Left cardiac atrium (tissue), 4 donors: ENCODE results near the gene TM4SF20. TPM values are rescaled to one million over a fixed set of nuclear protein-coding genes. Genes with fewer than 3 reads are reported as not detected.
A peak's percentile ranks its signal among the peaks of the same experiment; 100 is the strongest.
"Not testable (repeated sequence)": the region's sequence is repeated elsewhere in the genome, so short reads cannot be mapped to it uniquely, and the experiment has no call there.

Experiments used
- ATAC-seq, 2 donors: fragments of 200-7000 bp; cut with Tn5 transposase; one replicate each; pipeline ENCODE4 v1.9.1; 2020; ENCODE audit warnings: mild to moderate bottlenecking in 2 of 2, moderate library complexity in 2 of 2
- DNase-seq: peaks from one replicate; pipeline ENCODE4 v3.0.0-alpha.2; 2020
- intact Hi-C, 2 donors: fragments of 100-400 bp; cut with DNase I; formaldehyde crosslinking; loops; one replicate each; pipeline versions ENCODE4 v1.14.1 to v1.15.1; 2022 to 2023
- total RNA-seq, 2 donors: library from RNA; stranded (reverse); fragmentation: NEBNext Ultra II Directional; extraction: Animal tissue kit (Norgen Biotek cat#: 25700); gene quantifications; one replicate each; pipeline ENCODE4 v1.2.1, GENCODE V29; 2021
- donor health status: DM: no; HTN: yes; CAD: no.
- donor health status: DM: no; HTN: yes; CAD: no; lungs with severe emphysema.
- donor health status: DM: yes; HTN: yes; CAD: no.
- donor health status: Dilated cardiomyopathy.

Gene TM4SF20
- total RNA-seq, 2 donors from 2014 or later: not detected

DNA sequence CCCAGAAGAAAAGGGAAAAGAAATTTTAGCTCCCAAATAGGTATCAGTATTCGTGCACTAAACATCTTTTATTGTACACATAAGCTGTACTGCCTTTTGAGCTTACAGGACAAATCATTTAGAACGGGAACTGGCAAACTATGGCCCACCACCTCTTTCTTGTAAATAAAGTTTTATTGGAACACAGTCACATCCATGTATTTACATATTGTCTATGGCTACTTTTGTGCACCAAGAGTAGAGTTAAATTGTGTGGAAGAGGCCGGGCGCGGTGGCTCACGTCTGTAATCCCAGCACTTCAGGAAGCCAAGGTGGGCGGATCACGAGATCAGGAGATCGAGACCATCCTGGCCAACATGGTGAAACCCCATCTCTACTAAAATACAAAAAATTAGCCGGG, 5.7 kb downstream of the TM4SF20 start:
- intact Hi-C loops: no loop called here
- no peak for ATAC-seq
- DNase-seq: no peak

DNA sequence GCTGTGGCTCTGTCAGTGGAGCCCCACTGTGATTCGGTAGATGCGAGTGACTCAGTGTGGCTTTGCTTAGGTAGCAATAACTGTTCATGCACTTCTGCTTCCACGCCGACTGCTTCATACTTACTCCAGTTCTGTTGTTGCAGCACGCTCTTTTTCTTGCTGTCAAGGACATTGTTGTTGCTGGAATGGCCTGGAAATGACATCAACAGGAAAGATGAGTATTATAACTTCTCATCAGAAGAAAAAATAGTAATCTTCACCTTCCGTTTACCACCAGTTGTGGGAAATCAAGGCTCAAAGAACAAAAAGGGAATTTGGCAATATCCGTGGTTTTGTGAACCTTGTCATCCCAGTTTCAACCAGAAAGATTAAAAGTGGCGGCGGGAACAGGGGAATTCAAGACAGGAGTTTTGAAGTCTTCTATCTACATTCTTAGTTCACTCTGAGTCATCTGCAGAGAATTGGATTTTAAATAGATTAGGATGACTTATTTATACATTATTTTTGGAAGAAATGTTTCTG, 8.3 kb downstream of the TM4SF20 start:
- DNase-seq (peak; percentile 46), ATAC-seq (peak in 1 of 2 donors; percentile 77)
- intact Hi-C loops: no loop called here

DNA sequence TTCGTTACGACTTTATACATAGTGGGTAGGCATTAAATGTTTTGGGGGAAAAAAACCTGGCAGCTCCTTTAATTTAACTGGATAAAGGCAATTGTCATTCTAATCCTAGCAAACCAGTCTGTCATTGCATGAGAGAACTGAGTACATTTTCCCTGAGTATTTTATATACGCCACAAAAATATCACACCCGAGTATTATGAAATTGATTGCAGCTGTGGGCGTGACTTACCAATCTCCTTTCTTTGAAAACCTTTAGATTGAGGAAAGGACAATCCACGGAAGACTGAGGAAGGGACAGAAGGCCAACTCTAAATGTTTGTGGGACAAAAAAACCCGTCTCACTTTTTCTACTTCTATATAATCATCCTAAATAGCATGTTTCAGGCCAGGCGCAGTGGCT, 9.0 kb downstream of the TM4SF20 start:
- DNase-seq: no peak
- intact Hi-C loops: no loop called here
- ATAC-seq: no peak

DNA sequence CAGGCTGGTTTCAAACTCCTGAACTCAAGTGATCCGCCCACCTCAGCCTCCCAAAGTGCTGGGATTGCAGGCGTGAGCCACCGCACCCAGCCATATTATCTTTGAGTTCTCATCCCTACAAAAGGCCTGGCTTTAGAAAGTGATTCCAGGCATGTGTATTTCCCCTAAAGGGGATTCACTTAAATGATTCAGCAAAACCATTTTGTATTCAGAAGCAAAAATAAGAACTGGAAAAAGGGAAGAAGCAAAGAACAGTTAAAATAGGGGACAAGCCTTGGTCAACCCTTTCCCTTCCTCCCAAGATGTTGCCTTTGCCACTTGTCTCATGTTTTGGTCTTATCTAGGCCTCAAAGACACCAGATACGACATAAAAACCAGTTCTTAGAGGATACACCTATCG, 10.5 kb downstream of the TM4SF20 start:
- DNase-seq (no peak), ATAC-seq (no peak)
- intact Hi-C loops: no loop called here

DNA sequence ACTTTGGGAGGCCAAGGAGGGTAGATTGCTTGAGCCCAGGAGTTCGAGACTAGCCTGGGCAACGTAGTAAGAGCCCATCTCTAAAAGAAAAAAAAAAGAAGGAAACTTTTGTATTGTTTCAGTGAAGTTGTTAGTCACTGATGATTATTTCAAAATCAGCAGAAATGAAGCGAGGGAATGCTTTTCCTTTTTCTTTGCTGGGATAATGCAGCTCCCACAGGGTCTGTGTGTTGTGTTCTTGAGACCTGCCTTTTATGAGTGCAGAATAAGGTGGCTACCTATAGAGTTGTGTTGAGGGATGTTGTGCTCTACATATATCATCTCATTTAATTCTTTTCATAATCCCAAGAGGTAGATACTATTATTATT, 11.7 kb downstream of the TM4SF20 start:
- ATAC-seq (no peak), DNase-seq (no peak)
- intact Hi-C loops: no loop called here

DNA sequence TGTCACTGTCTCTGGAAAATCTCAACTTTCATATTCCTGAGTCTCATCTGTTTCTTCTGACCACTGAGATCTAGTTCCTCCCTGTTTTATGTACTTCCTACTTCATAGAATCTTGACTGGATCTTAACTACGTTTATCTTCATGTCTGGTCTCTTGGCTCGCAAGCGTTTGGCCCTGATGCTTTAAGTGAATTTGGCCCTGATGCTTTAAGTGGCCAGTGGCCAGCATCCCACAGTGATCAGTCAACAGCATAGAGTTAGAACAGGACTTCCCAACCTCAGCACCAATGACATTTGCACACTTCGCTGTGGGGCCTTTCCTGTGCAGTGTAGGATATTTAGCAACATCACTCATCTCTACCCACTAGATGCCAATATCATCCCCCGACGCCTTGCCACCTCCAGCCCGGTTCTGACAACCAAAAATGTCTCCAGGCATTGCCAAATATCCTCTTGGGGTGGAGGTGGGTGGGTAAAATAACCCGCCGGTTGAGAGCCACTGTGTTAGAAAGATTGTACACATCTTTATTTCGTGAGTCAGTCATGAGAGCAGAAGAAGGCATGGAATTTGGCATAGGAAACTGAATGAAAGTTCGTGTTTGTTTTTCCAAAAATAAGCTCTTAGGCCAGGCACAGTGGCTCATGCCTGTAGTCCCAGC, 12.2 kb downstream of the TM4SF20 start:
- ATAC-seq (peak; percentile 56 to 65), DNase-seq (no peak)
- intact Hi-C loops: no loop called here

DNA sequence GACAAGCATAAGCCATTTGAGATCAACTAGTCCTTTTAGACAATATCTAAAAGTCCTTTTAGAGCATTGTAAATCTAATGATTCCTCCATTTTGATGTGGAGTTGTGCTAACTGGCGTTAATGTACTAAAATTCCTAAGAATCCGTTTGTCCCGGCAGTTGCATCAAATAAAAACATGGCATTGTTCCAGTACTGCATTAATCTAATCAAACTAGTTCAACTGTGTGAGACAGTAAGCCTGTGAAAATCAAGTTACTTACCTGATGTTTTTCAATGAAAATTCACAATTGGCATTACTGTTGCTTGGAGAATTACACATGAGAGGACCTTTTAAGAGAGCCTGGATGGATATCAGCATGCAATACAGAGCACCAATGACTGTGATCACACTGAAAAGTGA, 13.3 kb downstream of the TM4SF20 start:
- no peak for ATAC-seq
- intact Hi-C loops: no loop called here
- DNase-seq: no peak

DNA sequence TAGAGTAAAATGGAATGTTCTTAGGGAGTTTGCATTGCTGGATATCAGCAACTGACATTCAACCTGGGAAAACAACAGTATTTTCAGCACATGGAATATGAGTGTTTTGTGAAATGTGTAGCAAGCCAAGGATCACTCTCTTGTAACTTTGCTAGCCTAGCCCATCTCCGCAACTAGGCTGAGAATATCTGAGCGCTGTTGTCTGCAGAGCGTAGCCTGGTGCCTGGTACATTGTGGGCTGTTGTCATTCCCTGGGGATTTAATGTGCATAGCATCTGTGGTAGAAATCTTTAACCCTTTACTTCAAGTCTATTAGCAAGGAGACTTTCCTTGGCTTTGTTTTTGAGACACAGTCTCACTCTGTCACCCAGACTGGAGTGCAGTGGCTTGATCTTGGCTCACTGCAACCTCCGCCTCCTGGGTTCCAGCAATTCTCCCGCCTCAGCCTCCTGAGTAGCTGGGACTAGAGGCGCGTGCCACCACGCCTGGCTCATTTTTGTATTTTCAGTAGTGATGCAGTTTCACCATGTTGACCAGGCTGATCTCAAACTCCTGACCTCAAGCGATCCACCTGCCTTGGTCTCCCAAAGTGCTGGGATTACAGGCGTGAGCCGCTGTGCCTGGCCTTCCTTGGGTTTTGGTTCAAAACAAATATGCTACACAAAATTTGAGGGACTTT, 14.4 kb downstream of the TM4SF20 start:
- intact Hi-C loops, DNase-seq: not testable (repeated sequence)
- ATAC-seq: peak in 1 of 2 donors; percentile 21

DNA sequence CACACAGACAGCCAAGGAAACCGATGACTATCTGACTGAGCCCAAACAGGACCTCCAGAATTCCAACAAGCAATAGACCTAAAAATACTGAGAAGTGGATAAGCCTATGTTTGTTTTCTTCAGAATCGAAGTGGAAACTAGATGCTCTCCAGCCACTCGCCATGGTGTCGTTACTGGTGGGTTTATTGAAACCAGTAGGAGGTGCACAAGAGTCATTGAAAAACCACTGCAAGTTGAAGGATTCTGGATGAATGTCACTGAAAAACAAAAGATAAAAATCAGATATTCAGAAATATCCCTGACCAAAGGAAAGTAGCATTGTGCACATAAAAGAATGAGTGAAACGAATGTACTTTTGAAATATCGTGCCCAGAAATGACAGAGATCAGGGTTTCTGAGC, 15.3 kb downstream of the TM4SF20 start:
- DNase-seq: no peak

DNA sequence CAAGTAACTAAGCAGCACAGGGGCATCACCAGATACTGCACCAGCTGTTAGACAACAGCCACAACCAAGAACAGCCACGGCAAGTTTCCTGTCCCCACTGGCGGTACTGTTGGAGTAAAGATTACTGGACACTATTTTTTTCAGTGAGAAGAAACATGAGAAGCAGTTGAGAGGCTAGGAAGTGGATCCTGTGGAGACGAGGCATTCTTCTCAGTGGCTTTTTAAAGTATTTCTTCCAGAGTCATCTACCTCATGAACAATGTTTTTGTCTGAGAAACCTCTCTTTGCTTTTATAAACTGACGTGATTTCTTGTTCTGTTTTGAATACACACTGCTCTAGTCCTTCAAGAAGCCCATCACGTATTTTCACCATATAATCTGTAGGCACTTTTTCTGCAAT, 18.8 kb downstream of the TM4SF20 start:
- ATAC-seq (no peak), DNase-seq (no peak)
- intact Hi-C loops: no loop called here

More for the DNA sequence above, 15.3 kb downstream of the TM4SF20 start:
- intact Hi-C loops: no loop called here
- no peak for ATAC-seq

DNA sequence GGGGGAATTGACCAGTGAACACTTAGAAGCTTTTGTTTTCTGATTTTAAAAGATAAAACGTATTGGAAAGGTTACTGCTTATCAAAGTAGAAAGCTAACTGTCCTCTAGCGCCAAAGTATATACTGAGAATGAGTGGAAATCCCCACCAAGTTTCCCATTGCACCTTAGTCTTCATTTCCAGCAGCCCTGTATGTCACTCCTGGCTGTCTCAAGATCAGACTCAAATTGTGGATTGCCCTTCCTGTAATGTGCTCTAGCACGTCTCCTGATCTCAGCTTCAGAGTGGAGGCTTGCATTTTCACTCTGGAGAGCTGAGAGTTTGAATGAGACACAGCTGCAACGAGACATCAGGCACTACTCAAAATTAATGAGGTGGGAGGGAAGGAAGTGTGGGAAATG, 27.5 kb downstream of the TM4SF20 start:
- ATAC-seq: no peak
- no peak for DNase-seq
- intact Hi-C loops: no loop called here

DNA sequence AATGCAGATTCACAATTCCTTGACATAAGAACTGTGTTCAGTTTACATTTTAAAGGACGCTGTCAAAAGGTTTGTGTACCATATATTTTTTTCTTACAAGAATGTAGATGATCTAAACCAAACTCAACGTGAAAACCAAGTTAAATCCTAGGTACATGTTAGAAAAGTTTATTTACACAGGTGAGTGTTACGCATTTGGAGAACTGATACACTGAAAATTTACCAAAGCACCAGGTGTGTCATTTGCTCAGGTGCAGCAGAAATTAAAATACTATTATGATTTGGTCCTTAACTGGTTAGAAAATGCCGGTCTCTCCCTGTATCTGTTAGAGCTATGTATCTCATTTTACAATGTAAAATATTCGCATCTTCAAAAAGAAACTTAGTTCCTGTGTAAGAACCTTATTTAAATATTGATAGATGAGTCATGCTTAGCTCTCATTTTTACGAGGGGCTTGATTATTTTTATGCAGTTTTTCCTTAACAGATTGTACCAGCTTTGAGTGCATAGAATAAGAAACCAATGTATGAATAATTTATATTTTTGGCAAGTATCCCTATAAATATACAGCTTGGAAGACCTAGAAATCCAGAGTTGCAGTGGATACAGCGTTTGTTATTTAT, 29.0 kb downstream of the TM4SF20 start:
- ATAC-seq: no peak
- intact Hi-C loops: no loop called here
- DNase-seq: no peak

DNA sequence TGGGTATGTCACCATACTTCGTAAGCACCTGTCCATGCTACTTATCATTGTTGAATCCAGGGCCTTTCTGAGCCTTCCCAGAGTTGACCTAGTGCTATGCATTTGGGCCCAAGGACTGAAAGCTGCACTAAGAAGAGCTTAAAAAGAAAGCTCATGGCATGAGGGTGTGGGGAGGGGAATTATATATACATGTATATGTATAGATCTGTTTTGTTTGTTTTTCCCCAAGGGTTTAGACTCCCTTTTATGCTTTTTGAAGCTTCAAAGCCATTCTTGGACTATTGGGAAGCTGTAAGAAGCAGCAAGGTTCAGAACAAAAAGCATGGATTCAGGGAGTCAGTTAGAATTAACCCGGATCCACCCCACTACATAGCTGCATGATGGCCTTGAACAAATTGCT, 30.8 kb downstream of the TM4SF20 start:
- ATAC-seq: no peak
- intact Hi-C loops: no loop called here
- DNase-seq: no peak

DNA sequence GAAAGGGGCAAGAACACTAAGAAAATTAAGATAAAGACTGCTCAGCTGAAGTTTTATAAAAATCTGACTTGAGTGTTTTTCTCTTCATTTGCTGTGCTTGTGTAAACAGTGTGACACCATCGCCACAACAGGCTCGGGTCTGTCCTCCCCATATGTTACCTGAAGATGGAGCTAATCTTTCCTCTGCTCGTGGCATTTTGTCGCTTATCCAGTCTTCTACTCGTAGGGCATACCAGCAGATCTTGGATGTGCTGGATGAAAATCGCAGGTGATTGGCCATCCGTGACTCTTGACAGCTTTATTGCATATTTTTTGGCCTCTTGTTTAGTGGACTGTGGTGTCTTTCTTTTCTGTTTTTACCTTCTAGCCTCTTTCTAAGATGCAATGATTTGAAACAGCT, 32.0 kb downstream of the TM4SF20 start:
- no peak for ATAC-seq
- DNase-seq: no peak
- intact Hi-C loops: no loop called here

DNA sequence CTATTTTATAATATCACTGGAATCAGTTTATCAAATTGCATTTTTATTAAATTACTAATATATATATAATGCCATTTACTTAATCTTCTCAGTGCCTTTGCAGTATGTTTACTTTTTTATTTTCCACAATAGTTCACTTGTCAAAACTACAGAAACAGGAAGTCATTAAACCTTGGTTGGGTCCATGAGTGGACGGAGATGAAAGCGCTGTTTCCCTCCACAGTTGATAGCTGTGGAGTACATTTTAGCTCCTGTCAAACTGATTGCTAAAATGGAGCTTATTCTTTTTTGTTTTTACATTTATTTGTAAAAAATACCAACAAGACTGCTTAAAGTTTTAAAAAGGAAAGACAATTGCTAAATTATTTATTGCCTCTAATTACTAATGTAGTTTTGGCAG, 34.9 kb downstream of the TM4SF20 start:
- intact Hi-C loops: no loop called here
- no peak for ATAC-seq

DNA sequence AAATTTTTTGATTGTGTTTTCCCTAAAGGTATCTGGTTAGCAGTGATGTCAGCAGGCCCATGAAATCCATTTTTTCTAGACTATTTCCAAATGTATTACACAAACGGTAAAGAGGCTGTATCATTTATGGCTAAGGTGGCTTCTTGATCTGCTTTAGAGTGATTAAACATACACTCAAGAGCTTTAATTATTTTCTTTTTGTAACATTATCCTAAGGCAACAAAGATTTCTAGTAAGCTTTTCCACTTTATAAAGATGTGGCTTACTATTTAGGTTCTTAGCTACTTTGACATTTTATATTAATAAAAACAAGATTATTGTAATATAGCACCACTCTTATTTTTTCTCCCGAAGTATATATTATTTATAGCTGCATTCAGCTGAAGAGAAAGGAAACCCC, 37.6 kb downstream of the TM4SF20 start:
- intact Hi-C loops: no loop called here
- DNase-seq (no peak), ATAC-seq (no peak)

More for the DNA sequence above, 34.9 kb downstream of the TM4SF20 start:
- no peak for DNase-seq

DNA sequence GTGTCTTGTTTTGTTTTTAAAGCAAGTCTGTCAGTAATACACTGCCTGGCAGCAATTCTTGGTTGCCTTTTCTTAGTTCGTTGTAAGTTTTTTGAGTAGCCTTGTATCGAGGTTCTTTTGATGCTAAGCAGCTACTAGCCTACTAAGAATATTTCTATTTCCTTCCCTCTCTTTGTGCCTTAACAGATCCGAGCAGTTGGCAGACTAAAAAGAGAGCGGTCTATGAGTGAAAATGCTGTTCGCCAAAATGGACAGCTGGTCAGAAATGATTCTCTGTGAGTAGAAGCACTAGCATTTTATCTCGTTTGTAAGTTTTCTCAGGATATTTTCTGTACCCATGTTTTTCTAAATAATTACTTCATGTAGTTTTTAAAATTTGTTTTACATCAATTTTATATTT, 39.0 kb downstream of the TM4SF20 start:
- DNase-seq (no peak), ATAC-seq (no peak)
- intact Hi-C loops: no loop called here

DNA sequence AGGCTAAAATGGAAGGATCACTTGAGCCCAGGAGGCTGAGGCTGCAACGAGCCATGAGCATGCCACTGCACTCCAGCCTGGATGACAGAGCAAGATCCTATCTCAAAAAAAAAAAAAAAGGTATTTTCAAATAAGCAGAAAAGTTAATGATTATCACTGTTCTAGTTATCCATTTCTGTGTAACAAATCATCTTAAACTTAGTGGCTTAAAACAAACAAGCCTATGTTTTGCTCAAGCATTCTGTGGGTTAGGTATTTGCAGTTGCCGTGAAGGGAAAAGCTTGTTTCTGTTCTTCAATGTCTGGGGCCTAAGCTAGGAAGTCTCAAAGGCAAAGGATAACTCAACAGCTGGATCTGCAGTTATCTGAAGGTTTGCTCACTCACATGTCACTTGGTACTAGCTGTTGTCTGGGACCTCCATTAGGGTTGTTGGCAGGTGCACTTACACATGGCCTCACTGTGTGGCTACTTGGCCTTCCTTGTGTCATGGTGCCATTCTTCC, 40.0 kb downstream of the TM4SF20 start:
- intact Hi-C loops: no loop called here
- ATAC-seq: no peak

DNA sequence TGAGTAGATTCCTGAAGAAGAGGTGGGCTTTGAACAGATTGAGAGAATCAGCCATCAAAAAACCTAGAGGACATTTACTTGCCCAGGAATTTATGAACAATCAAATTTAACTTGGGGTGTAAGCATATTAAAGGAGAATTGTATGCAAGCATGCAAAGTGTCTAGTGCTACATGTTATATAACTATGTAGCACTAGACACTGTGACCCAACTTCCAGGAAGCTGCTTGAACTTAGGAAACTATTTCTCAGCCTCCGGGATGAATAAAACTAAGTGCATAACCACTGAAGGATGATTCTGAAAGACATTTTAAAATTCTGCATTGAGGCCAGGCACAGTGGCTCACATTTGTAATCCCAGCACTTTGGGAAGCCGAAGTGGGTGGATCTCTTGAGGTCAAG, 41.7 kb downstream of the TM4SF20 start:
- no peak for DNase-seq
- intact Hi-C loops: no loop called here
- ATAC-seq: no peak

More for the DNA sequence above, 40.0 kb downstream of the TM4SF20 start:
- DNase-seq: no peak

DNA sequence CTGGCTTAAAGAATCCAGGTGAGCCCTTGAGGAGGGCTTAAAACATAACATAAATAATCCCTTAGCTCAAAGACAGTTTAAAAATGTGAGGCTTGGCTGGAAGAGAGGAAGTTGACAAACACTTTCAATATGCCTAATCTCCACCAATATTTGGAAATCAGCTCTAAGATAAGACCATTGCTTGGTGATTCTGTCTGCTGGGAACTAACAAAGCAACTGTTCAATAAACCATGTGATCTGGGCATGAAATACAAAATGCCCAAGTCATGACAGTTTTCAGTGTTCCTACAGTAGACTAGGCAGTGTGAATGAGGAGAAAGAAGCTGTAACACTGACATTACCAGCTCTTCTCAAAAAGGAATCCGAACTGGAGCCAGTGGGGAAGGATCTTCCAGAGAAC, 43.4 kb downstream of the TM4SF20 start:
- intact Hi-C loops: no loop called here
- no peak for ATAC-seq
- no peak for DNase-seq
